Measurements from ENCODE around the gene RFXAP. TPM values are rescaled to one million over a fixed set of nuclear protein-coding genes. Genes with fewer than 3 reads are reported as not detected.

RFXAP gene
- total RNA-seq, 1 experiment from 2014 or later: 4.0 TPM

GRCh38 chr13:36806102-36806501 is 12.9 kb upstream of the RFXAP start:
- no peak for DNase-seq
- Histone ChIP-seq H3K27me3 (no peaks in the 10 kb centered on the region), H3K4me3 (no peak overlapping the region), H3K9me3 (no peaks in the 10 kb centered on the region), H3K36me3 (no peaks in the 10 kb centered on the region)

DNA sequence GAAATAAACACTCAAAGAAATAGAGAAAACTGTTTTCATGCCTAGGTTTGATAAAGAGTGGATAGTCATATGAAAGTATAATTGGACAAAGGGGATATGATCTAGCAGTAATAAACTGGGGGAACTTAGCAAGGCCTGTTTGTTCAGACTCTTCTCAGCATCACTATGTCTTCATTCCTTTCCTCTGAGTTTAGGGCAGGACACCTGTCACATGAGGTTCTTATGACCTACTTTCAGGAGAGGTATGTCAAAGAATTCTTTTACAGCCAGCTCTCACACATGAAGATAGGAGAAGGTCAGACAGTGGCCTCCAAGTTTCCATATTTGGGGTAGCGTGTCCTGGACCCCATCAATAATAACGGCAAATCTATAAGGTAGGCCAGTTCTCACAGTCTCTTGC is 11.4 kb upstream of the RFXAP start:
- Histone ChIP-seq H3K27me3 (no peaks in the 10 kb centered on the region), H3K4me3 (no peak overlapping the region), H3K9me3 (no peaks in the 10 kb centered on the region), H3K36me3 (no peaks in the 10 kb centered on the region)
- no peak for DNase-seq

DNA sequence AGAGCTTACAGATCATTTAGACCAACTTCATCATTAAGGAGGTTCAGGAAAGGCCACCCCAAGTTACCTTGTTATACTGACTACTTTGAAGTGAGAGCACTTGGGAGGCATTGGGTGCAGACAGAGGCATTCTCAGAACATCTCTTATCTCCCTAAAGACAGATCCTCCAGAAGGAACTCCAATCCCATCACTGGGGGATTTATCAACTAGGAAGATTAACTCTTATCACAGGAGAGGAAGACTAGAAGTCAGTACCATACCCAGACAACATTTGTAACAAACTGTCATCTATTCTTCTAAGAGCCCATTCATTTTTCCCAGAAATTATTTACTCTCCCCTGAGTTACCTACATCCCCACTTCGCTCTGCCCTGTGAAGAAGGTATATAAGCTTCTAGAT is 5.8 kb upstream of the RFXAP start:
- no peaks in the 10 kb centered on the region for H3K36me3 ChIP-seq
- DNase-seq: no peak
- H3K4me3 ChIP-seq: no peak overlapping the region
- no peaks in the 10 kb centered on the region for H3K27me3 ChIP-seq
- no peaks in the 10 kb centered on the region for H3K9me3 ChIP-seq

DNA sequence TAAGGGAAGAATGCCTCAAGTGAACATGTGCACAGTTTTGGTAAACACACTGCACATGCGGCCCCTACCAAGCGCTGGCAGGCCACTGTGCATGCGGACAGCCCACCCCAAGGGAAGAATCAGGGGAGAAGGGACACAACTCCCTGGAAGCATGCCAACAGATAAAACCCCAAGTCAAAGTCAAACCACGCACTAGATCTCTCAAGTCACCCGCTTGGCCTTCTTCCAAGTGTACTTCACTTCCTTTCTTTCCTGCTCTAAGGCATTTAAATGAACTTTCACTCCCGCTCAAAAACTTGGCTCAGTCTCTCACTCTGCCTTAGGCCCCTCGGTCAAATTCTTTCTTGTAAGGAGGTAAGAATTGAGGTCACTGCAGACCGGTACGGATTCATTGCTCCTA is 4.6 kb upstream of the RFXAP start:
- no peaks in the 10 kb centered on the region for H3K9me3 ChIP-seq
- no peaks in the 10 kb centered on the region for H3K36me3 ChIP-seq
- no peak overlapping the region for H3K4me3 ChIP-seq
- H3K27me3 ChIP-seq: no peaks in the 10 kb centered on the region
- DNase-seq: no peak

DNA sequence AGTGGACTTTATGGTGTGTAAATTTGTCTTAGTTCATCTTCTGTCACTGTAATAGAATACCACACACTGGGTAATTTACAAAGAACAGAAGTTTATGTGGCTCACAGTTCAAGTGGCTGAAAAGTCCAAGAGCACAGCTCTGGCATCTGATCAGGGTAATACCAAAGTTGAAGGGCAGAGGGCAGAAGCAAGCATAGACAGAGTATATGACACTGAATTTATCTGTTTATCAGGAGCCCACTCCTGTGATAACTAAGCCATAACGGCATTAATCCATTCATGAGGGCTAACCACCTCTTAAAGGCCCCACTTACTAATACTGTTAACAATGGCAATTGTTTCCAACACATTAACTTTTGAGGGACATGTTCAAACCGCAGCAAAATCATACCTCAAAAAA is 4.0 kb upstream of the RFXAP start:
- H3K9me3 ChIP-seq: no peaks in the 10 kb centered on the region
- H3K36me3 ChIP-seq: no peaks in the 10 kb centered on the region
- no peaks in the 10 kb centered on the region for H3K27me3 ChIP-seq
- no peak for DNase-seq
- no peak overlapping the region for H3K4me3 ChIP-seq

DNA sequence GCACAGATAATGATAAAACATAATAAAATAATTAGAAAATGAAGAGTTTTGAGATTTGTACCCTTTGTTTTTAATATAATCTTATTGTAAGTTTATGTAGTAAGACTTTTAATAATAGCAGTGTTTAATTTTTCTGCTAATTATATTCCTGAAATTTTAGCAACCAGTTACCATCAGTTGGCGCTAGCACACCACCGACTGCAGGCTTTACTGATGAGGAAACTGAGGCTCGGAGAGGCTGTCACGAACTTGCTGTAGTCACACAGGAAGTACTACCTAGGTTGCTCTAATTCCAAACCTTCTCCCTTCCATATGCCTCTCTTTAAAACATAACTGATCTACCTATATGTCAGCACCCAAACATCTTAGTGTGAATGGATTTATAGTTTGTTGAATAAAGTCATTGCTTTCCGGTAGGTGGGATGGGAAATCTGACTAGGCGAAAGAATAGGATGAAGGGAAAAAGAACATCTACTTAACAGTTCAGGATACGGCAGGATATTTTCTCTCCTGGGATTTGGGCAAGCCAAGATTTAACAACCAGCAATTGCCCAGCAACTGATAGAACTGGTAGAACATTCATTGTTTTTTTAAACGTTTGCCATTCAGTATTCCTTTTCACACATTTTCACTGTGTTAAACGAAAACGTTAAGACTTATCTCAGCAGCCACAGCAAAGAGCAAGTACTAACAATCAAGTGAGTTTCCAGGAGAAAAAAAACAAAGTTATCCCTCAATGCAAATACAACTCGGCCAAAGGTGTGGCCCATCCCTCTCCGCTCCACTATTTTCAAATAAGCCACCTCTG is 822 bp upstream of the RFXAP start:
- no peaks in the 10 kb centered on the region for H3K9me3 ChIP-seq
- DNase-seq: no peak
- H3K4me3 ChIP-seq: peak overlapping the region; percentile 71
- H3K36me3 ChIP-seq: 0 out of 2 replicates have a peak, but pooled peaks cover 3% of the 10 kb centered on the region
- no peaks in the 10 kb centered on the region for H3K27me3 ChIP-seq

DNA sequence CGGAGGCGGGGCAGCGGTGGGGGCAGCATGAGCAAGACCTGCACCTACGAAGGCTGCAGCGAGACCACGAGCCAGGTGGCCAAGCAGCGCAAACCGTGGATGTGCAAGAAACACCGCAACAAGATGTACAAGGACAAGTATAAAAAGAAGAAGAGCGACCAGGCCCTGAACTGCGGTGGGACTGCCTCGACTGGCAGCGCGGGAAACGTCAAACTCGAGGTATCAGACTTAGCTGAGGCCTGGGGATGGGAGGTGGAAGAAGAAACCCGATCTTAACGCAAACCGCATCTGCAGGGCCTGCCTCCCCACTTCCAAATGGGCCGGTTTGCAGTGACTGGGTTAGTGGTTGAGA is 693 bp downstream of the RFXAP start:
- H3K4me3 ChIP-seq: peak overlapping the region; percentile 71
- no peaks in the 10 kb centered on the region for H3K27me3 ChIP-seq
- peaks cover 10% of the 10 kb centered on the region for H3K36me3 ChIP-seq
- H3K9me3 ChIP-seq: no peaks in the 10 kb centered on the region
- peak; percentile 38 for DNase-seq

- peak overlapping the region; percentile 71 for H3K4me3 ChIP-seq
- no peak for DNase-seq
- H3K36me3 ChIP-seq: peaks cover 14% of the 10 kb centered on the region
These were observed 1.2 kb downstream of the RFXAP start for GRCh38 chr13:36820222-36820621.

DNA sequence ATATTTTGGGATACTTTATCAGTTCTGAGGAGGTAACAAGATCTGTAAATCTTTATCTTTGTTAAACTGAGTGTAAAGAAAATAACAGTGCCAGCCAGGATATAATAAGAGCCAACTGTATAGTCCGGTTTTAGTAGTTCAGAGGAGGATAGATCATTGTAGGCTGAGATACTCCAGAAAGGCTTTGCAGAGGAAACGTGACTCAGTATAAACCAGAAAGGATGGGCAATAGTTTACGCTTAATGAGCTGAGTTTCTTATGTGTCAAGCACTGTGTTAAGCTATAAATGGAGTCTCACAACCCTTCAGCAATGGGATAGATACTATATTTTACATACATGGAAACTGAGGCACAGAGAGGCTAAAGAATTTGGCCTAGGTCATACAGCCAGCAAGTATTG is 3.8 kb downstream of the RFXAP start:
- Histone ChIP-seq H3K4me3 (no peak overlapping the region), H3K27me3 (no peaks in the 10 kb centered on the region), H3K36me3 (peaks cover 33% of the 10 kb centered on the region), H3K9me3 (no peaks in the 10 kb centered on the region)
- DNase-seq: no peak

More at GRCh38 chr13:36820222-36820621, 1.2 kb downstream of the RFXAP start:
- H3K27me3 ChIP-seq: no peaks in the 10 kb centered on the region
- no peaks in the 10 kb centered on the region for H3K9me3 ChIP-seq

DNA sequence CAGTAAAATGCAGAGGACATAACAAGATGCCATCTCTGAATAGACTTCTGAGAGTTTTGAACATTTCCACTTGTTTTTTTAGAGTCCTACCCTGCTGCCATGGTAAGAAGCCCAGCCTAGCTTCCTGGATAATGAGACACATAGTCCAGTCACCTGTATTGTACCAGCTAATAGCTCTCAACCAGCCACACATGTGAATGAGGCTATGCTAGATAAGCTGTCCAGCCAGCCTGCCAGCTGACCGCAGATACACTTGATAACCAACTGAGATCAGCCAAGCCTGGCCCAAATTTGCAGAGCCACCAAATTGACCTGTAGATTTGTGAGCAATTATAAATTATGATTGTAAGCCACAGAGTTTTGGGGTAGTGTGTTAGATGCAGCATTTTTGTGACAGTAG is 10.7 kb downstream of the RFXAP start:
- DNase-seq: no peak
- no peaks in the 10 kb centered on the region for H3K27me3 ChIP-seq
- no peak overlapping the region for H3K4me3 ChIP-seq
- peaks cover 41% of the 10 kb centered on the region for H3K36me3 ChIP-seq
- no peaks in the 10 kb centered on the region for H3K9me3 ChIP-seq

- no peak for DNase-seq
- Histone ChIP-seq H3K36me3 (peaks cover 29% of the 10 kb centered on the region), H3K27me3 (no peaks in the 10 kb centered on the region), H3K9me3 (no peaks in the 10 kb centered on the region), H3K4me3 (no peak overlapping the region)
These were observed 12.3 kb downstream of the RFXAP start for GRCh38 chr13:36831291-36831690.

- no peaks in the 10 kb centered on the region for H3K27me3 ChIP-seq
- DNase-seq: no peak
- peaks cover 9% of the 10 kb centered on the region for H3K36me3 ChIP-seq
- H3K9me3 ChIP-seq: no peaks in the 10 kb centered on the region
- H3K4me3 ChIP-seq: no peak overlapping the region
These were observed 15.3 kb downstream of the RFXAP start for GRCh38 chr13:36834299-36834698.

- Histone ChIP-seq H3K9me3 (no peaks in the 10 kb centered on the region), H3K4me3 (no peak overlapping the region), H3K36me3 (peaks cover 2% of the 10 kb centered on the region; the same call in 1 of the 2 replicates), H3K27me3 (no peaks in the 10 kb centered on the region)
- no peak for DNase-seq
These were observed 18.5 kb downstream of the RFXAP start for GRCh38 chr13:36837354-36838092.

- no peaks in the 10 kb centered on the region; the same call in none of the 2 replicates for H3K36me3 ChIP-seq
- no peaks in the 10 kb centered on the region for H3K27me3 ChIP-seq
- no peak for DNase-seq
- H3K4me3 ChIP-seq: no peak overlapping the region
- no peaks in the 10 kb centered on the region for H3K9me3 ChIP-seq
These were observed 20.3 kb downstream of the RFXAP start for GRCh38 chr13:36839281-36839680.

DNA sequence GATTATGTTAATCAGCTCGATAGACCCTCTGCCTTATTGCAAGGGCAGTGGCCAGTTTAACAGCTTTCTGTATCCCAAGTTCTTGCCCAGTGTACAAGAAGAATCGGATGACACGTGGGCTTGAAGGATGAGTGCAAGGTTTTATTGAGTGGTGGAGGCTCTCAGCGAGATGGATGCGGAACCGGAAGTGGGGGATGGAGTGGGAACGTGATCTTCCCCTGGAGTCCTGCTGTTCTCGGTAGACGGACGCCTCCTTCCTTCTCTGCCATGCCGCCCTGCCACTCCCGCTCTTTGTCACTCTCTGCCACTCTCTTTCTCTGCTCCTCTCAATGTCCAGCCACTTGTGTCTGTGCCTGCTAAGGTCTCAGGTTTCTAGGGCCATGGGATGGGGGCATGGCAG is 21.0 kb downstream of the RFXAP start:
- Histone ChIP-seq H3K9me3 (no peaks in the 10 kb centered on the region), H3K4me3 (no peak overlapping the region), H3K27me3 (no peaks in the 10 kb centered on the region), H3K36me3 (no peaks in the 10 kb centered on the region; the same call in none of the 2 replicates)
- no peak for DNase-seq

- DNase-seq: no peak
- Histone ChIP-seq H3K9me3 (no peaks in the 10 kb centered on the region), H3K4me3 (no peak overlapping the region), H3K27me3 (no peaks in the 10 kb centered on the region), H3K36me3 (peaks cover 4% of the 10 kb centered on the region)
These were observed 21.8 kb downstream of the RFXAP start for GRCh38 chr13:36840718-36841250.

- Histone ChIP-seq H3K36me3 (peaks cover 4% of the 10 kb centered on the region), H3K4me3 (no peak overlapping the region), H3K27me3 (no peaks in the 10 kb centered on the region), H3K9me3 (no peaks in the 10 kb centered on the region)
- no peak for DNase-seq
These were observed 22.4 kb downstream of the RFXAP start for GRCh38 chr13:36841391-36841790.
